RWPE1 (cell line): ENCODE measurements around the gene MGAT5.

Experiments used
- CTCF ChIA-PET: fragments of 350-600 bp; sonication (Branson Sonifier 250); formaldehyde crosslinking; extraction: SDS; loops from one replicate; lab custom pipeline; 2021; lab: Yijun Ruan, JAX
- POLR2A ChIA-PET: fragments of 400-600 bp; formaldehyde crosslinking; extraction: SDS; loops from one replicate; lab custom pipeline; 2020; ENCODE audit warnings: antibody characterized with exemption; ENCODE audit not compliant: low non-redundant PET; lab: Yijun Ruan, JAX
- DNase-seq: peaks from one replicate; pipeline ENCODE4 v3.0.0; 2012; ENCODE audit warnings: low spot score
- H3K27ac ChIP-seq: fragments of 450-650 bp; 2 replicates; pipeline ENCODE4 v1.5.1; 2017
- CTCF ChIP-seq: fragments of 450-650 bp; conservative IDR thresholded peaks from 2 replicates; pipeline ENCODE4 v1.5.1; 2017; ENCODE audit warnings: low read depth, mild to moderate bottlenecking

The MGAT5 gene

GRCh38 chr2:134396493-134396892 is 142.6 kb downstream of the MGAT5 start:
- DNase-seq = no peak
- POLR2A ChIA-PET = no interaction called here
- no peak for TF ChIP-seq CTCF
- no peak overlapping the region for H3K27ac ChIP-seq
- CTCF ChIA-PET = no interaction called here

GRCh38 chr2:134397146-134397896 is 143.4 kb downstream of the MGAT5 start:
- TF ChIP-seq CTCF = no peak
- H3K27ac ChIP-seq = no peak overlapping the region
- CTCF ChIA-PET = interaction anchor here (1.1 kb wide), 1 partner anchor 45 kb away, joined by 3 read pairs; no protein-coding TSS in a partner anchor
- no peak for DNase-seq
- POLR2A ChIA-PET = no interaction called here

DNA sequence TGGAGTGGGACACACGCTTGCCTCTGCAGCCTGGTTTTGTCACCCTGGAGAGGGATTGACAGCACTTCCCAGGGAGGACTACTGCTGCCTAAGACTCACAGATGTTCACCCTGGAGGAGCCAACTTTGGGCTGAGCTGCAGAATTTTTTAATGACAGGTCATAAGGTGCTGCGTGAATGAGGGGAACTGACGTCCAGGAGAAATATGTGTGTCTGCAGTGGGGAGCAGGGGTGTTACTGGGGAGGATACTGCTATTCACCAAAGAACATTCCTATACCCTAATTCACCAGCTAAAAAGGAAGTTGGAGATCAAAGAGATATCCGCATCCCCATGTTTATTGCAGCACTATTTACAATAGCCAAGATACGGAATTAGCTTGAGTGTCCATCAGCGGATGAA is 144.4 kb downstream of the MGAT5 start:
- DNase-seq = peak; percentile 51
- ChIA-PET CTCF (interaction anchor here (0.5 to 1.1 kb wide), 2 partner anchors 46 to 217 kb away, joined by 3 read pairs; no protein-coding TSS in a partner anchor), POLR2A (no interaction called here)
- no peak overlapping the region for H3K27ac ChIP-seq
- no peak for TF ChIP-seq CTCF

- no peak for DNase-seq
- CTCF ChIA-PET = interaction anchor here (0.7 kb wide), 1 partner anchor 8 kb away, joined by 3 read pairs; no protein-coding TSS in a partner anchor
Measured at GRCh38 chr2:134399096-134399495, 145.2 kb downstream of the MGAT5 start.

DNA sequence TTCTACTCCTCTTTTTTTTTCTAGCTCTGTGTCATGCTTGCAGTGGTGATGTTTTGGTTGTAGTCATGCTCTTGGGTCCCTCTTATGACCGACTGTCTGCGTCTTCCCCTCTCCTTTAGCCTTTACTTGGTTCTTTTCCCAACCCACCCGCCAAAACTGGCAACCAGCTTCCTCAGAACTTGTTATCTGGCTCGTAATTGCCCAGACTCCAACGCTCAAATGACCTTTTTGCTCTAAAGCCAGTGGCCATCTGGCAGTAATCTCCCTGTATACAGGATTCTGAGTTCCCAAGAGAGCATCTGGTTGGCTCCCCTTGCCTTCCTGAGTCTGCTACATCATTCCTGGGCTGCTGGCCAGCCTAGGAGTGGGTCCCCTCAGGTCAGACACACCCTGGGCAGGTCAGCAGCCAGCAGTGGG is 147.2 kb downstream of the MGAT5 start:
- CTCF ChIA-PET = interaction anchor here (0.6 to 1.6 kb wide), 2 partner anchors 11 to 47 kb away, joined by 3 to 5 read pairs; no protein-coding TSS in a partner anchor
- no peak for TF ChIP-seq CTCF
- no peak for DNase-seq
- H3K27ac ChIP-seq = no peak overlapping the region
- POLR2A ChIA-PET = no interaction called here

More at GRCh38 chr2:134399096-134399495, 145.2 kb downstream of the MGAT5 start:
- POLR2A ChIA-PET = no interaction called here
- no peak for TF ChIP-seq CTCF
- H3K27ac ChIP-seq = no peak overlapping the region

- ChIA-PET CTCF (interaction anchor here (0.6 to 1.6 kb wide), 2 partner anchors 10 to 49 kb away, joined by 3 to 5 read pairs; no protein-coding TSS in a partner anchor), POLR2A (no interaction called here)
- TF ChIP-seq CTCF = no peak
- no peak for DNase-seq
- no peak overlapping the region for H3K27ac ChIP-seq
Measured at GRCh38 chr2:134401789-134402188, 147.9 kb downstream of the MGAT5 start.
